ENCODE data around the gene ZBTB49. TPM values are rescaled to one million over a fixed set of nuclear protein-coding genes. Genes with fewer than 3 reads are reported as not detected.
"Not testable (repeated sequence)": the region's sequence is repeated elsewhere in the genome, so short reads cannot be mapped to it uniquely, and the experiment has no call there.

Gene ZBTB49
- total RNA-seq, result 8.4 to 9.5 TPM (median 8.6 TPM) in 3 replicates

- H3K9me3 Mint-ChIP-seq, result peaks cover 5% of the 10 kb centered on the region
- peak within 1 kb of the TSS; percentile 95 for H3K4me3 Mint-ChIP-seq
- no peaks in the 10 kb centered on the region for H3K27me3 Mint-ChIP-seq (ENCODE audit: low read depth)
- H3K4me1 Mint-ChIP-seq, result peaks cover 21% of the 10 kb centered on the region
- peak; percentile 93 to 99 for DNase-seq (ENCODE audit: low spot score in 2 of 2, unreplicated experiment in 2 of 2)
- TF ChIP-seq CTCF (IDR thresholded peaks at IDR 0.05; ENCODE audit: unreplicated experiment), result no peak
- peak within 1 kb of the TSS; percentile 91 for H3K27ac Mint-ChIP-seq
- peaks cover 7% of the 10 kb centered on the region for H3K36me3 Mint-ChIP-seq
These were observed at the start of gene ZBTB49, which contains the start of gene LYAR for GRCh38 chr4:4289941-4290850. Gene ZBTB49, plus strand, starts transcription at chr4:4290251. Its CDS starts 9,695 bp downstream, at chr4:4299946. Gene LYAR, minus strand, starts transcription at chr4:4290154. Its CDS starts 6,412 bp downstream, at chr4:4283742.

GRCh38 chr4:4245172-4245571 lies 44.9 kb upstream of the ZBTB49 start:
- Mint-ChIP-seq H3K27me3 (ENCODE audit: low read depth) (no peaks in the 10 kb centered on the region), H3K27ac (no peak overlapping the region)

GRCh38 chr4:4247696-4248028 lies 42.4 kb upstream of the ZBTB49 start:
- Mint-ChIP-seq H3K9me3 (no peaks in the 10 kb centered on the region), H3K27me3 (ENCODE audit: low read depth) (peaks cover 4% of the 10 kb centered on the region), H3K27ac (peak overlapping the region; percentile 97), H3K4me3 (peak overlapping the region; percentile 86), H3K36me3 (peaks cover 18% of the 10 kb centered on the region), H3K4me1 (peaks cover 18% of the 10 kb centered on the region)
- no peak for TF ChIP-seq CTCF (IDR thresholded peaks at IDR 0.05; ENCODE audit: unreplicated experiment)
- DNase-seq (ENCODE audit: low spot score in 2 of 2, unreplicated experiment in 2 of 2), result no peak

More at GRCh38 chr4:4245172-4245571, 44.9 kb upstream of the ZBTB49 start:
- no peak for DNase-seq (ENCODE audit: low spot score in 2 of 2, unreplicated experiment in 2 of 2)
- no peak for TF ChIP-seq CTCF (IDR thresholded peaks at IDR 0.05; ENCODE audit: unreplicated experiment)
- no peaks in the 10 kb centered on the region for H3K9me3 Mint-ChIP-seq
- H3K4me1 Mint-ChIP-seq, result peaks cover 18% of the 10 kb centered on the region
- H3K36me3 Mint-ChIP-seq, result peaks cover 29% of the 10 kb centered on the region
- no peak overlapping the region for H3K4me3 Mint-ChIP-seq

GRCh38 chr4:4248029-4248884 lies 41.8 kb upstream of the ZBTB49 start, which contains the start of gene TMEM128:
Gene TMEM128, minus strand, starts transcription at chr4:4248223. Its CDS starts 21 bp downstream, at chr4:4248202.
- H3K27ac Mint-ChIP-seq, result peak within 1 kb of the TSS; percentile 97
- peaks cover 16% of the 10 kb centered on the region for H3K36me3 Mint-ChIP-seq
- no peaks in the 10 kb centered on the region for H3K9me3 Mint-ChIP-seq
- peak; percentile 81 to 91 for DNase-seq (ENCODE audit: low spot score in 2 of 2, unreplicated experiment in 2 of 2)
- H3K27me3 Mint-ChIP-seq (ENCODE audit: low read depth), result peaks cover 8% of the 10 kb centered on the region
- TF ChIP-seq CTCF (IDR thresholded peaks at IDR 0.05; ENCODE audit: unreplicated experiment), result no peak
- H3K4me1 Mint-ChIP-seq, result peaks cover 18% of the 10 kb centered on the region
- H3K4me3 Mint-ChIP-seq, result peak within 1 kb of the TSS; percentile 86

GRCh38 chr4:4248885-4249203 lies 41.2 kb upstream of the ZBTB49 start:
- peaks cover 10% of the 10 kb centered on the region for H3K36me3 Mint-ChIP-seq
- H3K4me3 Mint-ChIP-seq, result peak overlapping the region; percentile 86
- H3K9me3 Mint-ChIP-seq, result no peaks in the 10 kb centered on the region
- no peak for DNase-seq (ENCODE audit: low spot score in 2 of 2, unreplicated experiment in 2 of 2)
- H3K27ac Mint-ChIP-seq, result peak overlapping the region; percentile 97
- TF ChIP-seq CTCF (IDR thresholded peaks at IDR 0.05; ENCODE audit: unreplicated experiment), result no peak
- H3K27me3 Mint-ChIP-seq (ENCODE audit: low read depth), result peaks cover 12% of the 10 kb centered on the region
- H3K4me1 Mint-ChIP-seq, result peaks cover 18% of the 10 kb centered on the region

GRCh38 chr4:4249342-4249741 lies 40.7 kb upstream of the ZBTB49 start:
- not testable (repeated sequence) for DNase-seq (ENCODE audit: low spot score in 2 of 2, unreplicated experiment in 2 of 2); H3K36me3 Mint-ChIP-seq; H3K9me3 Mint-ChIP-seq
- peaks cover 18% of the 10 kb centered on the region for H3K4me1 Mint-ChIP-seq
- peak overlapping the region; percentile 97 for H3K27ac Mint-ChIP-seq
- H3K27me3 Mint-ChIP-seq (ENCODE audit: low read depth), result peaks cover 15% of the 10 kb centered on the region
- peak overlapping the region; percentile 86 for H3K4me3 Mint-ChIP-seq
